Caco-2 (cell line): ENCODE measurements around the gene ZFR2. TPM values are rescaled to one million over a fixed set of nuclear protein-coding genes. Genes with fewer than 3 reads are reported as not detected.

ENCODE experiments used
- BruUV-seq: library from RNA; stranded (reverse); fragments of 400-500 nt; replicated peaks from 2 replicates; lab custom pipeline; 2021; lab: Mats Ljungman, UMichigan
- CTCF ChIA-PET: fragments of 300-600 bp; sonication (Branson Sonifier 250); formaldehyde crosslinking; loops from one replicate; lab custom pipeline; 2022; ENCODE audit warnings: antibody characterized with exemption; lab: Charles Lee
- POLR2A ChIA-PET: fragments of 300-600 bp; sonication (Branson Sonifier 250); formaldehyde crosslinking; loops from one replicate; lab custom pipeline; 2022; ENCODE audit warnings: antibody characterized with exemption; lab: Charles Lee
- DNase-seq, 2 experiments: peaks; one replicate each; pipeline versions ENCODE4 v3.0.0 to v3.0.0-alpha.2; 2020 to 2022
- H3K27me3 ChIP-seq: replicated peaks from 2 replicates; pipeline ENCODE4 v1.6.0; 2011; ENCODE audit warnings: low read length; ENCODE audit not compliant: control insufficient read depth, insufficient read depth
- H3K36me3 ChIP-seq: 2 replicates; pipeline ENCODE4 v1.5.1; 2011; ENCODE audit warnings: low read length; ENCODE audit not compliant: control insufficient read depth, insufficient read depth
- H3K4me1 ChIP-seq: fragments of 250-450 bp; sonication (Bioruptor Pico); 2 replicates; pipeline ENCODE4 v1.5.1; 2020; ENCODE audit warnings: mild to moderate bottlenecking
- H3K4me3 ChIP-seq: 2 replicates; pipeline ENCODE4 v1.5.1; 2011; ENCODE audit warnings: low read depth, mild to moderate bottlenecking, control low read depth, low read length
- H3K9me3 ChIP-seq: fragments of 250-450 bp; sonication (Bioruptor Pico); 2 replicates; pipeline ENCODE4 v1.5.1; 2020; ENCODE audit warnings: mild to moderate bottlenecking, moderate library complexity
- H3K27ac Mint-ChIP-seq: one replicate; pipeline ENCODE4 v1.8.0; 2022; ENCODE audit warnings: mixed read lengths; ENCODE audit not compliant: unreplicated experiment
- H3K27me3 Mint-ChIP-seq: one replicate; pipeline ENCODE4 v1.8.0; 2022; ENCODE audit warnings: mixed read lengths; ENCODE audit not compliant: insufficient read depth, unreplicated experiment
- H3K36me3 Mint-ChIP-seq: one replicate; pipeline ENCODE4 v1.8.0; 2022; ENCODE audit warnings: mild to moderate bottlenecking, mixed read lengths; ENCODE audit not compliant: insufficient read depth, unreplicated experiment
- H3K4me1 Mint-ChIP-seq: one replicate; pipeline ENCODE4 v1.8.0; 2022; ENCODE audit warnings: low read depth, mixed read lengths; ENCODE audit not compliant: unreplicated experiment
- H3K4me3 Mint-ChIP-seq: one replicate; pipeline ENCODE4 v1.8.0; 2022; ENCODE audit warnings: mild to moderate bottlenecking, moderate library complexity, mixed read lengths; ENCODE audit not compliant: unreplicated experiment
- H3K9me3 Mint-ChIP-seq: one replicate; pipeline ENCODE4 v1.8.0; 2022; ENCODE audit warnings: mixed read lengths; ENCODE audit not compliant: unreplicated experiment
- intact Hi-C: fragments of 100-400 bp; cut with micrococcal nuclease; formaldehyde crosslinking; loops from one replicate; pipeline ENCODE4 v1.10.0; 2022; ENCODE audit not compliant: unreplicated experiment
- total RNA-seq: library from RNA; stranded (reverse); gene quantifications from 2 replicates; pipeline ENCODE4 v1.2.3, GENCODE V29; 2022
- TF ChIP-seq, protein P1 (sequence below), 2 experiments: fragments of 200-600 bp in 1 of 2; IDR thresholded peaks; 1 replicate in 1 of 2; 2 replicates in 1 of 2; pipeline versions ENCODE4 v1.5.1 to v1.8.0; 2011 to 2022; ENCODE audit warnings: antibody characterized with exemption in 1 of 2, control low read depth in 1 of 2, inconsistent platforms in 1 of 2, low read depth in 1 of 2, low read length in 1 of 2, mild to moderate bottlenecking in 1 of 2, moderate library complexity in 1 of 2; ENCODE audit not compliant: insufficient read depth in 1 of 2, severe bottlenecking in 1 of 2, unreplicated experiment in 1 of 2

ZFR2 gene
- total RNA-seq, 1 experiment from 2014 or later, result not detected

DNA sequence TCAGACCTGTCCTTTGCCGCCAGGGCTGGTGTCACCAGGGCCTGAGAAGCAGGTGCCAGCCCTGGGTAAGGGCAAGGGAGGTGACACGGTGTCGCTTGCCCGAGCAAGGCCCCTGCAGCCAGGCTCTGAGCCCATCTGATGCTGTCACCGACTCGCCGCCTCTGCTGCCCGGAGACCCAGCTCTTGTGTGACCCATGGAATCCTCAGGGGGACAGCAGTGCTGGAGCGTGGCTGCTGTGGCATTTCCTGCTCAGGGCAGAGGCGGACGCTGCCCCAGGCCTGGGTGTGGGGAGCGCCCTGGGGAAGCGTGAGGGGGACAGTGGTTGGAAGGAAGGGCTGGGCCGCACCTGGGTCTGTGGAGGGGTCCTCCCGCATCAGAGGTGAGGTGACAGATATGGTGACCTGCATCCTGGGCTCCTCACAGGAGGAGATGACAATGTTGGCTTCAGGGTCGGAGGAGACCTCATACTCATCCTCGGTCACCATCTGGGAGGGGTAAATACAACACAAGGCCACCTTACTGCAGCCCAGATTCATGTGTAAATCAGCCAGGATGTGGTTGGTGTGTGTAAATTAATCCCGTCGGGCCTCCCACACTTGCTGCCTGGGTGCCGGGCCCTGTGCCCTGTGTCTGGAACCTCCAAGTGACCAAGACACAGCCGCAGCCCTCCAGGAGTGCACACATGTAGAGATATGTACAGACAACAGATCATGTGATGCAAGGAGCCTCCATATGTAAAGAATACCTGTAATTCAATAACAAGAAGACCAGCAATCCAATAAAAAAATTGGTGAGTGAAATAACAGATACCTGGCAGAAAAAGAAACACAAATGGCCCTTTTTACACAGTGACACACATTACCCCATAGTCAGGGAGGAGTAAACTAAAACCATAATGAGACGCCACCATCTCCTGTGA lies 55.1 kb downstream of the ZFR2 start:
- H3K27me3 Mint-ChIP-seq, result no peaks in the 10 kb centered on the region
- Histone ChIP-seq H3K36me3 (no peaks in the 10 kb centered on the region), H3K4me3 (no peak overlapping the region), H3K9me3 (no peaks in the 10 kb centered on the region), H3K4me1 (no peaks in the 10 kb centered on the region), H3K27me3 (no peaks in the 10 kb centered on the region)
- no peaks in the 10 kb centered on the region for H3K9me3 Mint-ChIP-seq
- intact Hi-C loops, result no loop called here
- ChIA-PET CTCF (no interaction called here), POLR2A (no interaction called here)
- no peak overlapping the region for H3K27ac Mint-ChIP-seq
- DNase-seq, result no peak
- no peaks in the 10 kb centered on the region for H3K36me3 Mint-ChIP-seq
- H3K4me3 Mint-ChIP-seq, result no peak overlapping the region
- TF ChIP-seq, protein P1, sequence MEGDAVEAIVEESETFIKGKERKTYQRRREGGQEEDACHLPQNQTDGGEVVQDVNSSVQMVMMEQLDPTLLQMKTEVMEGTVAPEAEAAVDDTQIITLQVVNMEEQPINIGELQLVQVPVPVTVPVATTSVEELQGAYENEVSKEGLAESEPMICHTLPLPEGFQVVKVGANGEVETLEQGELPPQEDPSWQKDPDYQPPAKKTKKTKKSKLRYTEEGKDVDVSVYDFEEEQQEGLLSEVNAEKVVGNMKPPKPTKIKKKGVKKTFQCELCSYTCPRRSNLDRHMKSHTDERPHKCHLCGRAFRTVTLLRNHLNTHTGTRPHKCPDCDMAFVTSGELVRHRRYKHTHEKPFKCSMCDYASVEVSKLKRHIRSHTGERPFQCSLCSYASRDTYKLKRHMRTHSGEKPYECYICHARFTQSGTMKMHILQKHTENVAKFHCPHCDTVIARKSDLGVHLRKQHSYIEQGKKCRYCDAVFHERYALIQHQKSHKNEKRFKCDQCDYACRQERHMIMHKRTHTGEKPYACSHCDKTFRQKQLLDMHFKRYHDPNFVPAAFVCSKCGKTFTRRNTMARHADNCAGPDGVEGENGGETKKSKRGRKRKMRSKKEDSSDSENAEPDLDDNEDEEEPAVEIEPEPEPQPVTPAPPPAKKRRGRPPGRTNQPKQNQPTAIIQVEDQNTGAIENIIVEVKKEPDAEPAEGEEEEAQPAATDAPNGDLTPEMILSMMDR (IDR thresholded peaks at IDR 0.05; ENCODE audit: insufficient read depth in 1 of 2, low read depth in 1 of 2, low read length in 1 of 2, severe bottlenecking in 1 of 2, unreplicated experiment in 1 of 2), result no peak
- BruUV-seq, result no TSS peak
- no peaks in the 10 kb centered on the region for H3K4me1 Mint-ChIP-seq

DNA sequence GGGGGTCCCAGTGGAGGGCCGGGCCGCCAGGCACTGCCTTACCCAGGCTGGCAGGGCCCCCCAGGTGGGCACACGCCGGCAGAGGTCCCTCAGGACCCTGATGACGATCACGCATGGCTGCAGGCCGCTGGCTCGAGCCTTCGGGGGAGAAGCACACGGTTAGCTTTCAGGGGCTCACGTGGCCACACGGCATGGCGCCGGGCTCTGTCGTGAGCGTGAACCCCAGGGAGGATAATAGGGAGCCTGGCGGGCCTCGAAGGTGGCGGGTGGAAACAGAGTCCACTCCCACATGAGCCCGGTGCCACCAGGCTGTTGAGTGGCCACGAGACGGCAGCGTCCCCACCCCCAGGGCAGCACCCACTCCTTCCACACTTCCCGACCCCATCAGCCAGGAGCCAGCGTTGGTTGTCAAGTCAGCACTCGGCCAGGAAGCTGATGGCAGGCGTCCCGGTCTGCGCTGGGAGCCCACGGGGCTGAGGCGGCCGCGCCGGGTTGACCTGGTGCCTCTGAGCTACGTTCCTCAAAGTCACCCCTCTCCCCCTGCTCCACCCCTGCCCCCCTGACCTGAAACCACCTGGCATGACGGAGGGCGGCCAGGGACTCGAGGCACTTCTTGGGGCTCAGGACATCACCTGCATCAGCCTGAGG lies 58.0 kb downstream of the ZFR2 start:
- no peaks in the 10 kb centered on the region for H3K4me1 Mint-ChIP-seq
- H3K27ac Mint-ChIP-seq, result no peak overlapping the region
- no peaks in the 10 kb centered on the region for H3K9me3 Mint-ChIP-seq
- no peaks in the 10 kb centered on the region for H3K36me3 Mint-ChIP-seq
- DNase-seq, result no peak
- intact Hi-C loops, result no loop called here
- no peaks in the 10 kb centered on the region for H3K9me3 ChIP-seq
- TF ChIP-seq, protein P1 (IDR thresholded peaks at IDR 0.05; ENCODE audit: insufficient read depth in 1 of 2, low read depth in 1 of 2, low read length in 1 of 2, severe bottlenecking in 1 of 2, unreplicated experiment in 1 of 2), result no peak
- no peak overlapping the region for H3K4me3 ChIP-seq
- H3K36me3 ChIP-seq, result no peaks in the 10 kb centered on the region
- H3K4me1 ChIP-seq, result no peaks in the 10 kb centered on the region
- no TSS peak for BruUV-seq
- H3K4me3 Mint-ChIP-seq, result no peak overlapping the region
- ChIA-PET POLR2A (no interaction called here), CTCF (no interaction called here)
- no peaks in the 10 kb centered on the region for H3K27me3 Mint-ChIP-seq
- H3K27me3 ChIP-seq, result no peaks in the 10 kb centered on the region

DNA sequence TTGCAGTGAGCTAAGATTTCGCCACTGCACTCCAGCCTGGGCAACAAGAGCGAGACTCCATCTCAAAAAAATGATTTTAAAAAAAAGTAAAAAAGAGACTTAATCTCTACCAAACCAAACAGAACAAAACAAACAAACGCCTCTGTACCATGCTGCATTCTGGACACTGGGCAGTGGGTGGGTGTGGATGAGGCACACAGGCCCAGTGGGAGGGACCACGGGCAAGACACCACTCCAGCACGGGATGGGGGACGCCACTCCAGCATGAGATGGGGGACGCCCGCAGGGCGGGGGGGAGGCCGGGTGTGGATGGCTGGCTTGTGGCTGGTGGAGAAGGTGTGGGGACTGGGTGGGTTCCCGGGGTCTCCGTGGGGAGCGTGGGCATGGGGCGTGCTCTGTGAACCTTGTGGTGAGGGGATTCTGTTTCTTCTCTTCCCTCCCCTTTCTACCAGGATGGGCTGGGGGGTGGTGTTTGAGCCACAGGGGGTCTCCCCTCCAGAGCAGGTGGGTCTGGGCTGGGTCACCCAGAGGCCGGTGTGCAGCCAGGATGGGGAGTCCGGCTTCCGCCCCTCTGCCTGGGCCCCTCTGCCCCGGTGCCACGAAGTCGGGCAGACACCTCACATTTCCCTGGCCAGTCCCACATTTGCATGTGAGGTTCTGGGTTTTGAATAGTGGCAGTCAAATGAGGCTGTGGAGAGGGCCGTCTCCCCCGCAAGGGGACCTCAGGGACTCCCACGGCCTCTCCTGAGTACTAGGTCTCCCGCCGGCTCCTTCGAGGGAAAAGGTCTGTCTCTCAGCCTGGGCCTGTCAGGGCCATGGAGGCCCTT lies 58.7 kb downstream of the ZFR2 start:
- no peak for DNase-seq
- Mint-ChIP-seq H3K4me3 (no peak overlapping the region), H3K27ac (no peak overlapping the region), H3K27me3 (no peaks in the 10 kb centered on the region), H3K4me1 (no peaks in the 10 kb centered on the region), H3K36me3 (no peaks in the 10 kb centered on the region), H3K9me3 (no peaks in the 10 kb centered on the region)
- intact Hi-C loops, result no loop called here
- Histone ChIP-seq H3K27me3 (no peaks in the 10 kb centered on the region), H3K9me3 (no peaks in the 10 kb centered on the region), H3K4me3 (no peak overlapping the region), H3K36me3 (no peaks in the 10 kb centered on the region), H3K4me1 (no peaks in the 10 kb centered on the region)
- ChIA-PET CTCF (no interaction called here), POLR2A (no interaction called here)
- BruUV-seq, result no TSS peak
- TF ChIP-seq, protein P1 (IDR thresholded peaks at IDR 0.05; ENCODE audit: insufficient read depth in 1 of 2, low read depth in 1 of 2, low read length in 1 of 2, severe bottlenecking in 1 of 2, unreplicated experiment in 1 of 2), result no peak
